CD14-positive monocyte (primary cell): ENCODE results near the gene SHROOM2. TPM values are rescaled to one million over a fixed set of nuclear protein-coding genes. Genes with fewer than 3 reads are reported as not detected.

Experiments
- DNase-seq, 3 donors: peaks; one replicate each; pipeline ENCODE4 v3.0.0-alpha.2; 2011 to 2022
- H2AFZ ChIP-seq: 2 replicates; pipeline ENCODE4 v1.6.0; 2012; ENCODE audit warnings: mild to moderate bottlenecking, low read depth, low read length, inconsistent platforms; ENCODE audit not compliant: insufficient read depth, poor library complexity, severe bottlenecking
- H3K27ac ChIP-seq, 2 donors: 1 replicate in 1 of 2; 2 replicates in 1 of 2; pipeline ENCODE4 v1.5.1; 2012 to 2013; ENCODE audit warnings: low read length in 2 of 2, control low read depth in 1 of 2, inconsistent platforms in 1 of 2, low read depth in 1 of 2, mild to moderate bottlenecking in 1 of 2
- H3K27me3 ChIP-seq, 2 donors: one replicate each; pipeline versions ENCODE4 v1.6.0 to v1.6.1; 2011 to 2013; ENCODE audit warnings: low read length in 2 of 2; ENCODE audit not compliant: control insufficient read depth in 2 of 2, insufficient read depth in 2 of 2
- H3K36me3 ChIP-seq, 2 donors: replicated peaks in 1 of 2; 1 replicate in 1 of 2; 2 replicates in 1 of 2; pipeline versions ENCODE4 v1.5.1 to v1.6.1; 2012 to 2013; ENCODE audit warnings: low read length in 2 of 2, control low read depth in 1 of 2, inconsistent platforms in 1 of 2, mild to moderate bottlenecking in 1 of 2; ENCODE audit not compliant: insufficient read depth in 2 of 2, control insufficient read depth in 1 of 2
- H3K4me1 ChIP-seq, 2 donors: 1 replicate in 1 of 2; 2 replicates in 1 of 2; pipeline versions ENCODE4 v1.5.1 to v1.6.1; 2012 to 2013; ENCODE audit warnings: low read length in 2 of 2, control low read depth in 1 of 2, inconsistent platforms in 1 of 2, mild to moderate bottlenecking in 1 of 2, moderate library complexity in 1 of 2; ENCODE audit not compliant: insufficient read depth in 2 of 2, control insufficient read depth in 1 of 2
- H3K4me2 ChIP-seq: replicated peaks from 2 replicates; pipeline ENCODE3; 2012; ENCODE audit warnings: low read length, moderate library complexity, mild to moderate bottlenecking; ENCODE audit not compliant: poor library complexity, severe bottlenecking; ENCODE audit errors: extremely low read depth
- H3K4me3 ChIP-seq, 3 experiments: fragments of 200-600 bp in 1 of 3; sonication (generic) in 1 of 3; replicated peaks in 1 of 3; 1 replicate in 2 of 3; 2 replicates in 1 of 3; pipeline ENCODE4 v1.5.1; 2011 to 2013; ENCODE audit warnings: low read length in 3 of 3, mild to moderate bottlenecking in 3 of 3, control low read depth in 2 of 3, low read depth in 2 of 3, inconsistent platforms in 1 of 3, moderate library complexity in 1 of 3
- H3K79me2 ChIP-seq: 2 replicates; pipeline ENCODE4 v1.6.0; 2012; ENCODE audit warnings: mild to moderate bottlenecking, control low read depth, inconsistent platforms, low read length, moderate library complexity; ENCODE audit not compliant: insufficient read depth
- H3K9ac ChIP-seq: 2 replicates; pipeline ENCODE4 v1.6.0; 2017; ENCODE audit warnings: low read length, mild to moderate bottlenecking; ENCODE audit not compliant: insufficient read depth, poor library complexity, severe bottlenecking
- H3K9me3 ChIP-seq, 2 donors: replicated peaks in 1 of 2; 1 replicate in 1 of 2; 2 replicates in 1 of 2; pipeline versions ENCODE4 v1.5.1 to v1.6.1; 2012 to 2013; ENCODE audit warnings: low read length in 2 of 2, control low read depth in 1 of 2; ENCODE audit not compliant: control insufficient read depth in 1 of 2, insufficient read depth in 1 of 2
- H4K20me1 ChIP-seq: 2 replicates; pipeline ENCODE4 v1.6.0; 2012; ENCODE audit warnings: mild to moderate bottlenecking, low read length, control low read depth, moderate library complexity; ENCODE audit not compliant: insufficient read depth
- H3K27ac Mint-ChIP-seq, 7 donors: one replicate each; pipeline ENCODE4 v1.8.0; 2020; ENCODE audit warnings: mild to moderate bottlenecking in 7 of 7, mixed read lengths in 7 of 7, moderate library complexity in 6 of 7, inconsistent platforms in 2 of 7
- H3K27me3 Mint-ChIP-seq, 3 donors: one replicate each; pipeline ENCODE4 v1.8.0; 2021 to 2022; ENCODE audit warnings: low read depth in 3 of 3, mild to moderate bottlenecking in 3 of 3, mixed read lengths in 3 of 3, moderate library complexity in 3 of 3, inconsistent platforms in 1 of 3
- H3K36me3 Mint-ChIP-seq, 2 donors: one replicate each; pipeline ENCODE4 v1.8.0; 2020; ENCODE audit warnings: mixed read lengths in 2 of 2, inconsistent platforms in 1 of 2, mild to moderate bottlenecking in 1 of 2
- H3K4me1 Mint-ChIP-seq: one replicate; pipeline ENCODE4 v1.8.0; 2020; ENCODE audit warnings: mild to moderate bottlenecking, mixed read lengths
- H3K4me3 Mint-ChIP-seq, 2 donors: one replicate each; pipeline ENCODE4 v1.8.0; 2020; ENCODE audit warnings: mild to moderate bottlenecking in 2 of 2, mixed read lengths in 2 of 2, moderate library complexity in 1 of 2
- H3K9me3 Mint-ChIP-seq, 7 donors: one replicate each; pipeline ENCODE4 v1.8.0; 2020 to 2022; ENCODE audit warnings: mixed read lengths in 7 of 7, mild to moderate bottlenecking in 6 of 7, moderate library complexity in 6 of 7, inconsistent platforms in 2 of 7
- CTCF ChIP-seq: fragments of 200-600 bp; IDR thresholded peaks from one replicate; pipeline ENCODE4 v1.8.0; 2022; ENCODE audit warnings: antibody characterized with exemption, mild to moderate bottlenecking
- WGBS: methylation state at CpG from one replicate; pipeline ENCODE4 v1.1.5; 2013; ENCODE audit warnings: missing lambda C conversion rate; ENCODE audit not compliant: insufficient coverage; 5-methylcytosine and 5-hydroxymethylcytosine counted together
- intact Hi-C, 2 donors: fragments of 100-400 bp; cut with micrococcal nuclease; formaldehyde crosslinking; loops; one replicate each; pipeline versions ENCODE4 v1.15.0 to v1.15.1; 2023
- polyA plus RNA-seq, 3 donors: library from polyadenylated mRNA; depleted of rRNA in 1 of 3; unstranded in 2 of 3; stranded (reverse) in 1 of 3; fragments of 300-500 nt in 2 of 3; fragments of >200 nt in 1 of 3; fragmentation: Illumina TruSeq in 2 of 3; gene quantifications; 1 replicate in 2 of 3; 2 replicates in 1 of 3; pipeline ENCODE4 v1.2.3, GENCODE V29; 2012 to 2021

Gene SHROOM2
- polyA plus RNA-seq, 3 donors: not detected

- Mint-ChIP-seq H3K4me3 (no peak overlapping the region), H3K27me3 (peaks cover 16 to 30% (median 23%) of the 10 kb centered on the region in 3 donors), H3K36me3 (no peaks in the 10 kb centered on the region), H3K4me1 (no peaks in the 10 kb centered on the region), H3K9me3 (peaks cover 0 to 1% (median 0%) of the 10 kb centered on the region in 7 donors), H3K27ac (no peak overlapping the region)
- Histone ChIP-seq H3K79me2 (no peaks in the 10 kb centered on the region), H2AFZ (no peak overlapping the region), H3K27ac (no peak overlapping the region), H3K4me1 (no peaks in the 10 kb centered on the region), H3K4me2 (no peak overlapping the region), H3K27me3 (peaks cover 2 to 3% of the 10 kb centered on the region in 2 donors), H3K4me3 (no peak overlapping the region), H4K20me1 (no peaks in the 10 kb centered on the region), H3K36me3 (no peaks in the 10 kb centered on the region), H3K9me3 (no peaks in the 10 kb centered on the region), H3K9ac (no peak overlapping the region)
- no CpG with 5 or more reads among the region's 7 CpGs for WGBS
- TF ChIP-seq CTCF: no peak
- DNase-seq: no peak
- intact Hi-C loops: no loop called here
These were observed 35.3 kb downstream of the SHROOM2 start for GRCh38 chrX:9821572-9821971.

DNA sequence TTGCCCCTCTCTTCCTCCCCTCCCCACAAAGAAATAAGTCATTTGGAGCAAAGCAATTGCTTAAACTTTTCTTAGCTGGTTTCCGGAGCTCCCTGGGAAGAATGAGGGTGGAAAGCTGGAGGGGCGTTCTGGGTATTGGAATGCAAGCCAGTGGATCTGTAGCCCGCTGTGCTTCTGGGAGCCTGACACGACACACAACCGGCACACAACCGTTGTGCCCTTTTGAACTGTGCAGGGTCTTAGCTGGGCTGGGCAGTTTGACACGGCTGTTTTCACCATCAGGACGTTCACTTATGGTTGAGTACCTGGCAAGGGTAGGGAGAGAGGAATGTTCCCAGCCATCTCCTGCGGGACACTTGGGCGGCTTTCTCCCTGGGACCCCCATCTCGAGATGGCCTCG lies 38.3 kb downstream of the SHROOM2 start:
- no peak overlapping the region for H3K4me3 Mint-ChIP-seq

More for the DNA sequence above, 38.3 kb downstream of the SHROOM2 start:
- H3K9me3 Mint-ChIP-seq: peaks cover 0 to under 1% (median 0%) of the 10 kb centered on the region in 7 donors
- Histone ChIP-seq H4K20me1 (no peaks in the 10 kb centered on the region), H3K36me3 (no peaks in the 10 kb centered on the region), H2AFZ (no peak overlapping the region), H3K4me1 (no peaks in the 10 kb centered on the region), H3K4me3 (no peak overlapping the region), H3K4me2 (no peak overlapping the region), H3K9ac (no peak overlapping the region), H3K79me2 (no peaks in the 10 kb centered on the region), H3K27me3 (no peaks in the 10 kb centered on the region), H3K9me3 (no peaks in the 10 kb centered on the region), H3K27ac (no peak overlapping the region)
- H3K36me3 Mint-ChIP-seq: no peaks in the 10 kb centered on the region
- DNase-seq: no peak
- no peaks in the 10 kb centered on the region for H3K4me1 Mint-ChIP-seq
- no peak for TF ChIP-seq CTCF
- 94% methylated on average over 6 of the region's 12 CpGs for WGBS
- H3K27me3 Mint-ChIP-seq: peaks cover 13 to 25% (median 18%) of the 10 kb centered on the region in 3 donors
- intact Hi-C loops: no loop called here
- H3K27ac Mint-ChIP-seq: no peak overlapping the region
